Neuronal stem cell (in vitro differentiated cells): ENCODE measurements around the gene JPH2.

ENCODE experiments used
- DNase-seq: peaks from one replicate; pipeline ENCODE4 v3.0.0-alpha.2; 2013; ENCODE audit warnings: low spot score
- H2AFZ ChIP-seq: one replicate; pipeline ENCODE4 v1.6.1; 2013; ENCODE audit warnings: mild to moderate bottlenecking, low read length, inconsistent platforms
- H2AK5ac ChIP-seq: 2 replicates; pipeline ENCODE4 v1.6.1; 2013; ENCODE audit warnings: low read depth, mild to moderate bottlenecking, inconsistent platforms, low read length, moderate library complexity, mixed read lengths
- H2BK120ac ChIP-seq: 2 replicates; pipeline ENCODE4 v1.6.1; 2013; ENCODE audit warnings: low read depth, mild to moderate bottlenecking, inconsistent platforms, low read length, moderate library complexity, mixed read lengths
- H2BK12ac ChIP-seq: one replicate; pipeline ENCODE4 v1.6.1; 2013; ENCODE audit warnings: low read length, inconsistent platforms
- H2BK15ac ChIP-seq: 2 replicates; pipeline ENCODE4 v1.6.1; 2013; ENCODE audit warnings: mild to moderate bottlenecking, low read length, inconsistent platforms, mixed read lengths
- H2BK5ac ChIP-seq: one replicate; pipeline ENCODE4 v1.6.1; 2013; ENCODE audit warnings: inconsistent platforms, mild to moderate bottlenecking, low read length, moderate library complexity
- H3K14ac ChIP-seq: one replicate; pipeline ENCODE4 v1.6.1; 2013; ENCODE audit warnings: low read length, inconsistent platforms
- H3K18ac ChIP-seq: 2 replicates; pipeline ENCODE4 v1.6.1; 2013; ENCODE audit warnings: low read length, inconsistent platforms
- H3K23ac ChIP-seq: 2 replicates; pipeline ENCODE4 v1.6.1; 2013; ENCODE audit warnings: low read depth, mild to moderate bottlenecking, mixed read lengths, low read length, inconsistent platforms; ENCODE audit not compliant: poor library complexity
- H3K27ac ChIP-seq: replicated peaks from 3 replicates; pipeline ENCODE4 v1.5.1; 2013; ENCODE audit warnings: low read length, inconsistent platforms
- H3K27me3 ChIP-seq, 3 experiments: 2 replicates each; pipeline ENCODE4 v1.6.1; 2013; ENCODE audit warnings: low read length in 3 of 3, mild to moderate bottlenecking in 2 of 3, inconsistent platforms in 1 of 3, low read depth in 1 of 3, mixed read lengths in 1 of 3, moderate library complexity in 1 of 3; ENCODE audit not compliant: control insufficient read depth in 3 of 3, insufficient read depth in 3 of 3
- H3K36me3 ChIP-seq, 2 donors: replicated peaks in 1 of 2; 2 replicates each; pipeline ENCODE4 v1.6.1; 2013; ENCODE audit warnings: low read length in 2 of 2; ENCODE audit not compliant: control insufficient read depth in 2 of 2, insufficient read depth in 2 of 2
- H3K4ac ChIP-seq: 2 replicates; pipeline ENCODE4 v1.6.1; 2013; ENCODE audit warnings: inconsistent platforms, mild to moderate bottlenecking, low read length, moderate library complexity
- H3K4me1 ChIP-seq, 2 donors: 1 replicate in 1 of 2; 2 replicates in 1 of 2; pipeline ENCODE4 v1.6.1; 2013; ENCODE audit warnings: low read length in 2 of 2, low read depth in 1 of 2; ENCODE audit not compliant: control insufficient read depth in 2 of 2, insufficient read depth in 1 of 2
- H3K4me2 ChIP-seq: one replicate; pipeline ENCODE4 v1.6.1; 2013; ENCODE audit warnings: mild to moderate bottlenecking, low read length, inconsistent platforms; ENCODE audit not compliant: insufficient read depth, poor library complexity, severe bottlenecking
- H3K4me3 ChIP-seq, 2 donors: 2 replicates each; pipeline ENCODE4 v1.5.1; 2013; ENCODE audit warnings: low read length in 2 of 2, mild to moderate bottlenecking in 2 of 2, inconsistent platforms in 1 of 2, moderate library complexity in 1 of 2
- H3K79me1 ChIP-seq: one replicate; pipeline ENCODE4 v1.6.1; 2013; ENCODE audit warnings: low read depth, mild to moderate bottlenecking, inconsistent platforms, low read length, moderate library complexity
- H3K9ac ChIP-seq: one replicate; pipeline ENCODE4 v1.6.1; 2013; ENCODE audit warnings: mild to moderate bottlenecking, low read depth, low read length, inconsistent platforms; ENCODE audit not compliant: poor library complexity
- H3K9me3 ChIP-seq, 2 donors: replicated peaks in 1 of 2; 2 replicates each; pipeline versions ENCODE3 to v1.6.1; 2013; ENCODE audit warnings: low read length in 2 of 2, mild to moderate bottlenecking in 2 of 2, inconsistent platforms in 1 of 2, low read depth in 1 of 2, mixed read lengths in 1 of 2, moderate library complexity in 1 of 2; ENCODE audit not compliant: control insufficient read depth in 2 of 2, insufficient read depth in 1 of 2
- H4K8ac ChIP-seq: one replicate; pipeline ENCODE4 v1.6.1; 2013; ENCODE audit warnings: low read depth, mild to moderate bottlenecking, inconsistent platforms, low read length, moderate library complexity
- H4K91ac ChIP-seq: one replicate; pipeline ENCODE4 v1.6.1; 2013; ENCODE audit warnings: low read length, low read depth, mild to moderate bottlenecking, inconsistent platforms; ENCODE audit not compliant: poor library complexity
- WGBS, 2 donors: extraction: QIAGEN DNeasy Blood & Tissue Kit; methylation state at CpG; one replicate each; pipeline ENCODE4 v1.1.7; 2013; ENCODE audit warnings: missing lambda C conversion rate in 2 of 2, mixed read lengths in 1 of 2; ENCODE audit not compliant: insufficient read length in 2 of 2, insufficient replicate concordance in 1 of 2; ENCODE audit errors: extremely low coverage in 2 of 2; 5-methylcytosine and 5-hydroxymethylcytosine counted together

The JPH2 gene

GRCh38 chr20:44118185-44119033, 68.6 kb downstream of the JPH2 start:
- H3K14ac ChIP-seq: no peak overlapping the region
- H3K79me1 ChIP-seq: no peaks in the 10 kb centered on the region
- peaks cover 0 to 17% (median 0%) of the 10 kb centered on the region in 3 experiments for H3K27me3 ChIP-seq
- H2AFZ ChIP-seq: peak overlapping the region; percentile 30
- H2BK15ac ChIP-seq: no peak overlapping the region
- H3K4me3 ChIP-seq: no peak overlapping the region
- no peak overlapping the region for H4K91ac ChIP-seq
- no peak overlapping the region for H3K23ac ChIP-seq
- no peak overlapping the region for H3K9ac ChIP-seq
- no peak overlapping the region for H2BK12ac ChIP-seq
- H3K18ac ChIP-seq: no peak overlapping the region
- H2BK120ac ChIP-seq: no peak overlapping the region
- H2BK5ac ChIP-seq: no peak overlapping the region
- DNase-seq: no peak
- H3K4me2 ChIP-seq: no peak overlapping the region
- no peak overlapping the region for H4K8ac ChIP-seq
- no peaks in the 10 kb centered on the region for H3K9me3 ChIP-seq
- H3K4me1 ChIP-seq: peaks cover 0 to 1% of the 10 kb centered on the region in 2 donors
- no peak overlapping the region for H3K4ac ChIP-seq
- WGBS, 2 donors: no CpG with 5 or more reads among the region's 9 CpGs
- no peak overlapping the region for H2AK5ac ChIP-seq
- no peaks in the 10 kb centered on the region for H3K36me3 ChIP-seq
- H3K27ac ChIP-seq: no peak overlapping the region

- no peak overlapping the region for H3K4me2 ChIP-seq
- no CpG with 5 or more reads among the region's 8 CpGs for WGBS, 2 donors
These were observed 69.4 kb downstream of the JPH2 start for GRCh38 chr20:44117296-44118184.

GRCh38 chr20:44115762-44116644, 71.0 kb downstream of the JPH2 start:
- H3K4ac ChIP-seq: no peak overlapping the region
- no peak overlapping the region for H3K18ac ChIP-seq
- H2BK15ac ChIP-seq: peak overlapping the region; percentile 59
- no peaks in the 10 kb centered on the region for H3K79me1 ChIP-seq
- no CpG with 5 or more reads among the region's 76 CpGs for WGBS, 2 donors
- peaks cover 0 to 1% of the 10 kb centered on the region in 2 donors for H3K4me1 ChIP-seq
- H2AK5ac ChIP-seq: peak overlapping the region; percentile 47
- H3K36me3 ChIP-seq: no peaks in the 10 kb centered on the region
- H2BK12ac ChIP-seq: peak overlapping the region; percentile 4
- no peak overlapping the region for H3K4me2 ChIP-seq
- no peak overlapping the region for H4K91ac ChIP-seq
- H3K9me3 ChIP-seq: no peaks in the 10 kb centered on the region
- no peak overlapping the region for H2BK5ac ChIP-seq
- H3K27ac ChIP-seq: no peak overlapping the region
- no peak overlapping the region for H4K8ac ChIP-seq
- no peak for DNase-seq
- peak overlapping the region; percentile 35 for H3K23ac ChIP-seq
- H2BK120ac ChIP-seq: no peak overlapping the region
- H3K14ac ChIP-seq: no peak overlapping the region
- no peak overlapping the region for H3K4me3 ChIP-seq
- H2AFZ ChIP-seq: peak overlapping the region; percentile 11
- peaks cover 0 to 17% (median 0%) of the 10 kb centered on the region in 3 experiments for H3K27me3 ChIP-seq
- no peak overlapping the region for H3K9ac ChIP-seq

More at GRCh38 chr20:44117296-44118184, 69.4 kb downstream of the JPH2 start:
- H4K91ac ChIP-seq: no peak overlapping the region
- H3K9ac ChIP-seq: no peak overlapping the region
- no peaks in the 10 kb centered on the region for H3K36me3 ChIP-seq
- peaks cover 0 to 1% of the 10 kb centered on the region in 2 donors for H3K4me1 ChIP-seq
- no peak overlapping the region for H3K4me3 ChIP-seq
- H2AFZ ChIP-seq: no peak overlapping the region
- H3K18ac ChIP-seq: peak overlapping the region; percentile 24
- no peaks in the 10 kb centered on the region for H3K79me1 ChIP-seq
- H3K9me3 ChIP-seq: no peaks in the 10 kb centered on the region
- H2BK12ac ChIP-seq: no peak overlapping the region
- H3K4ac ChIP-seq: no peak overlapping the region
- H4K8ac ChIP-seq: no peak overlapping the region
- no peak overlapping the region for H3K14ac ChIP-seq
- peaks cover 0 to 19% (median 0%) of the 10 kb centered on the region in 3 experiments for H3K27me3 ChIP-seq
- H2BK5ac ChIP-seq: no peak overlapping the region
- H2AK5ac ChIP-seq: no peak overlapping the region
- H3K23ac ChIP-seq: no peak overlapping the region
- H3K27ac ChIP-seq: no peak overlapping the region
- DNase-seq: no peak
- no peak overlapping the region for H2BK15ac ChIP-seq
- H2BK120ac ChIP-seq: no peak overlapping the region
